H9 (cell line): ENCODE measurements around the gene FABP3. TPM values are rescaled to one million over a fixed set of nuclear protein-coding genes. Genes with fewer than 3 reads are reported as not detected.

ENCODE experiments used
- DNase-seq: peaks from one replicate; pipeline ENCODE4 v3.0.0-alpha.2; 2017
- H2AFZ ChIP-seq: one replicate; pipeline ENCODE4 v1.6.1; 2013; ENCODE audit warnings: mild to moderate bottlenecking, low read length, control low read depth, moderate library complexity
- H2AK5ac ChIP-seq: 2 replicates; pipeline ENCODE4 v1.6.1; 2013; ENCODE audit warnings: low read length, control low read depth, mixed read lengths; ENCODE audit not compliant: insufficient read length
- H2BK120ac ChIP-seq: one replicate; pipeline ENCODE4 v1.6.1; 2013; ENCODE audit warnings: low read depth, mild to moderate bottlenecking, low read length, control low read depth, inconsistent platforms; ENCODE audit not compliant: poor library complexity, severe bottlenecking
- H2BK12ac ChIP-seq: 2 replicates; pipeline ENCODE4 v1.6.1; 2013; ENCODE audit warnings: low read length, control low read depth, mixed read lengths, low read depth; ENCODE audit not compliant: insufficient read length
- H2BK15ac ChIP-seq: 2 replicates; pipeline ENCODE4 v1.6.1; 2013; ENCODE audit warnings: low read depth, low read length, control low read depth
- H2BK20ac ChIP-seq: one replicate; pipeline ENCODE4 v1.6.1; 2013; ENCODE audit warnings: low read depth, mild to moderate bottlenecking, low read length, control low read depth, inconsistent platforms; ENCODE audit not compliant: poor library complexity, severe bottlenecking
- H2BK5ac ChIP-seq: 2 replicates; pipeline ENCODE4 v1.6.1; 2013; ENCODE audit warnings: low read length, control low read depth, mixed read lengths; ENCODE audit not compliant: insufficient read length
- H3K14ac ChIP-seq: 2 replicates; pipeline ENCODE4 v1.6.1; 2013; ENCODE audit warnings: low read length, control low read depth; ENCODE audit not compliant: insufficient read depth
- H3K18ac ChIP-seq: 2 replicates; pipeline ENCODE4 v1.6.1; 2013; ENCODE audit warnings: low read depth, mild to moderate bottlenecking, mixed read lengths, low read length, control low read depth; ENCODE audit not compliant: insufficient read length
- H3K23ac ChIP-seq: 2 replicates; pipeline ENCODE4 v1.6.1; 2013; ENCODE audit warnings: low read length, control low read depth, mixed read lengths, low read depth; ENCODE audit not compliant: insufficient read length
- H3K23me2 ChIP-seq: 2 replicates; pipeline ENCODE4 v1.6.1; 2013; ENCODE audit warnings: low read depth, mild to moderate bottlenecking, mixed read lengths, low read length, control low read depth; ENCODE audit not compliant: insufficient read length, poor library complexity, severe bottlenecking
- H3K27ac ChIP-seq: 2 replicates; pipeline ENCODE4 v1.5.1; 2013; ENCODE audit warnings: low read length, control low read depth, mixed read lengths, low read depth; ENCODE audit not compliant: insufficient read length
- H3K27me3 ChIP-seq: 2 replicates; pipeline ENCODE4 v1.6.1; 2013; ENCODE audit warnings: low read length, control low read depth, inconsistent platforms; ENCODE audit not compliant: insufficient read depth
- H3K4ac ChIP-seq: 2 replicates; pipeline ENCODE4 v1.6.1; 2013; ENCODE audit warnings: low read depth, mild to moderate bottlenecking, control low read depth, inconsistent platforms, low read length, moderate library complexity
- H3K4me1 ChIP-seq: 2 replicates; pipeline ENCODE4 v1.6.1; 2013; ENCODE audit warnings: low read length, control low read depth, inconsistent platforms; ENCODE audit not compliant: insufficient read depth
- H3K4me2 ChIP-seq: 2 replicates; pipeline ENCODE4 v1.6.1; 2013; ENCODE audit warnings: low read length, control low read depth, mixed read lengths; ENCODE audit not compliant: insufficient read length, insufficient read depth
- H3K56ac ChIP-seq: 2 replicates; pipeline ENCODE4 v1.6.1; 2013; ENCODE audit warnings: low read depth, mild to moderate bottlenecking, mixed read lengths, low read length, control low read depth; ENCODE audit not compliant: insufficient read length
- H3K79me1 ChIP-seq: 2 replicates; pipeline ENCODE4 v1.6.1; 2013; ENCODE audit warnings: low read depth, mild to moderate bottlenecking, moderate library complexity, low read length, control low read depth, inconsistent platforms; ENCODE audit not compliant: insufficient read depth, poor library complexity, severe bottlenecking
- H3K79me2 ChIP-seq: 2 replicates; pipeline ENCODE4 v1.6.1; 2013; ENCODE audit warnings: low read length, control low read depth, inconsistent platforms; ENCODE audit not compliant: insufficient read depth
- H3K9ac ChIP-seq: 2 replicates; pipeline ENCODE4 v1.6.1; 2013; ENCODE audit warnings: low read length, control low read depth, mixed read lengths; ENCODE audit not compliant: insufficient read length; ENCODE audit errors: extremely low read depth
- H3K9me3 ChIP-seq: one replicate; pipeline ENCODE4 v1.6.1; 2013; ENCODE audit warnings: low read depth, low read length, inconsistent platforms; ENCODE audit not compliant: control insufficient read depth
- H3T11ph ChIP-seq: one replicate; pipeline ENCODE4 v1.6.1; 2013; ENCODE audit warnings: mild to moderate bottlenecking, low read length, control low read depth, inconsistent platforms
- H4K20me1 ChIP-seq: one replicate; pipeline ENCODE4 v1.6.1; 2013; ENCODE audit not compliant: control insufficient read depth, insufficient read length, insufficient read depth
- H4K5ac ChIP-seq: 2 replicates; pipeline ENCODE4 v1.6.1; 2013; ENCODE audit warnings: low read depth, mild to moderate bottlenecking, mixed read lengths, low read length, control low read depth; ENCODE audit not compliant: insufficient read length
- H4K8ac ChIP-seq: replicated peaks from 2 replicates; pipeline ENCODE4 v1.6.1; 2013; ENCODE audit warnings: low read length, control low read depth, mixed read lengths, low read depth; ENCODE audit not compliant: insufficient read length
- H4K91ac ChIP-seq: 2 replicates; pipeline ENCODE4 v1.6.1; 2013; ENCODE audit warnings: low read depth, mild to moderate bottlenecking, moderate library complexity, mixed read lengths, low read length, control low read depth; ENCODE audit not compliant: insufficient read length
- H3K27ac Mint-ChIP-seq, 3 experiments: 2 replicates in 2 of 3; 3 replicates in 1 of 3; pipeline ENCODE4 v1.8.0; 2020 to 2021; ENCODE audit warnings: mixed read lengths in 3 of 3, mild to moderate bottlenecking in 1 of 3, moderate library complexity in 1 of 3
- H3K27me3 Mint-ChIP-seq: 2 replicates; pipeline ENCODE4 v1.8.0; 2021; ENCODE audit warnings: low read depth, mild to moderate bottlenecking, moderate library complexity, mixed read lengths
- H3K36me3 Mint-ChIP-seq, 3 experiments: 2 replicates in 2 of 3; 3 replicates in 1 of 3; pipeline ENCODE4 v1.8.0; 2020 to 2021; ENCODE audit warnings: low read depth in 3 of 3, mixed read lengths in 3 of 3; ENCODE audit not compliant: insufficient read depth in 1 of 3
- H3K4me1 Mint-ChIP-seq, 2 experiments: 2 replicates each; pipeline ENCODE4 v1.8.0; 2020; ENCODE audit warnings: mixed read lengths in 2 of 2
- H3K4me3 Mint-ChIP-seq, 2 experiments: 2 replicates in 1 of 2; 3 replicates in 1 of 2; pipeline ENCODE4 v1.8.0; 2020 to 2021; ENCODE audit warnings: mild to moderate bottlenecking in 2 of 2, mixed read lengths in 2 of 2, moderate library complexity in 1 of 2
- H3K9me3 Mint-ChIP-seq, 2 experiments: 2 replicates in 1 of 2; 3 replicates in 1 of 2; pipeline ENCODE4 v1.8.0; 2020; ENCODE audit warnings: mild to moderate bottlenecking in 2 of 2, mixed read lengths in 2 of 2, moderate library complexity in 1 of 2
- WGBS: extraction: QIAGEN DNeasy Blood & Tissue Kit; methylation state at CpG from one replicate; pipeline ENCODE4 v1.1.7; 2013; ENCODE audit warnings: missing lambda C conversion rate, low lambda C conversion rate, mixed read lengths; ENCODE audit not compliant: insufficient read length; ENCODE audit errors: extremely low coverage; 5-methylcytosine and 5-hydroxymethylcytosine counted together
- total RNA-seq: library from RNA; stranded (reverse); gene quantifications from 2 replicates; pipeline ENCODE4 v1.2.1, GENCODE V29; 2021
- TF ChIP-seq, protein P1 (sequence below): fragments of 200-600 bp; sonication (generic); conservative IDR thresholded peaks from 3 replicates; pipeline ENCODE4 v1.8.0; 2021; ENCODE audit warnings: antibody characterized with exemption, mild to moderate bottlenecking

The FABP3 gene
- total RNA-seq, 1 experiment from 2014 or later, result 9.0 TPM

- no peaks in the 10 kb centered on the region for H4K20me1 ChIP-seq
- no peaks in the 10 kb centered on the region for H3K36me3 Mint-ChIP-seq
- H3K4me3 Mint-ChIP-seq, result no peak overlapping the region; a peak in 1 of 5 replicates
- H2AK5ac ChIP-seq, result no peak overlapping the region
- no peak overlapping the region for H2BK120ac ChIP-seq
- H2AFZ ChIP-seq, result no peak overlapping the region
- H3K4me1 ChIP-seq, result peaks cover 13% of the 10 kb centered on the region
- no peak overlapping the region for H3K23ac ChIP-seq
- H2BK20ac ChIP-seq, result no peak overlapping the region
- no peak overlapping the region for H2BK12ac ChIP-seq
- no peaks in the 10 kb centered on the region for H3K27me3 ChIP-seq
- H3K27ac Mint-ChIP-seq, result peak overlapping the region; percentile 59 to 78 (median 69); a peak in 6 of 7 replicates
- H3K4me1 Mint-ChIP-seq, result peaks cover 34 to 45% of the 10 kb centered on the region in 2 experiments
- TF ChIP-seq, protein P1, sequence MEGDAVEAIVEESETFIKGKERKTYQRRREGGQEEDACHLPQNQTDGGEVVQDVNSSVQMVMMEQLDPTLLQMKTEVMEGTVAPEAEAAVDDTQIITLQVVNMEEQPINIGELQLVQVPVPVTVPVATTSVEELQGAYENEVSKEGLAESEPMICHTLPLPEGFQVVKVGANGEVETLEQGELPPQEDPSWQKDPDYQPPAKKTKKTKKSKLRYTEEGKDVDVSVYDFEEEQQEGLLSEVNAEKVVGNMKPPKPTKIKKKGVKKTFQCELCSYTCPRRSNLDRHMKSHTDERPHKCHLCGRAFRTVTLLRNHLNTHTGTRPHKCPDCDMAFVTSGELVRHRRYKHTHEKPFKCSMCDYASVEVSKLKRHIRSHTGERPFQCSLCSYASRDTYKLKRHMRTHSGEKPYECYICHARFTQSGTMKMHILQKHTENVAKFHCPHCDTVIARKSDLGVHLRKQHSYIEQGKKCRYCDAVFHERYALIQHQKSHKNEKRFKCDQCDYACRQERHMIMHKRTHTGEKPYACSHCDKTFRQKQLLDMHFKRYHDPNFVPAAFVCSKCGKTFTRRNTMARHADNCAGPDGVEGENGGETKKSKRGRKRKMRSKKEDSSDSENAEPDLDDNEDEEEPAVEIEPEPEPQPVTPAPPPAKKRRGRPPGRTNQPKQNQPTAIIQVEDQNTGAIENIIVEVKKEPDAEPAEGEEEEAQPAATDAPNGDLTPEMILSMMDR, result no peak
- no peak overlapping the region for H3K18ac ChIP-seq
- no peak overlapping the region for H3K4ac ChIP-seq
- no peak overlapping the region for H2BK15ac ChIP-seq
- WGBS, result no CpG with 5 or more reads among the region's 8 CpGs
- no peak overlapping the region for H4K5ac ChIP-seq
- H3K79me2 ChIP-seq, result no peaks in the 10 kb centered on the region
- H3K14ac ChIP-seq, result no peak overlapping the region
- H3K9ac ChIP-seq, result no peak overlapping the region
- no peaks in the 10 kb centered on the region for H3K79me1 ChIP-seq
- no peaks in the 10 kb centered on the region; a peak in 1 of 5 replicates for H3K9me3 Mint-ChIP-seq
- H3K56ac ChIP-seq, result no peak overlapping the region
- H4K91ac ChIP-seq, result no peak overlapping the region
- no peak overlapping the region for H2BK5ac ChIP-seq
- no peak overlapping the region for H4K8ac ChIP-seq
- H3K9me3 ChIP-seq, result no peaks in the 10 kb centered on the region
- H3T11ph ChIP-seq, result no peak overlapping the region
- H3K27me3 Mint-ChIP-seq, result peaks cover 3% of the 10 kb centered on the region; the same call in 1 of the 2 replicates
- H3K4me2 ChIP-seq, result no peak overlapping the region
- H3K23me2 ChIP-seq, result peaks cover 10% of the 10 kb centered on the region
- H3K27ac ChIP-seq, result no peak overlapping the region
- DNase-seq, result peak; percentile 76
Measured at GRCh38 chr1:31376375-31377134, 3.7 kb upstream of the FABP3 start.
